ENCODE results near the gene ZDHHC20.

DNA sequence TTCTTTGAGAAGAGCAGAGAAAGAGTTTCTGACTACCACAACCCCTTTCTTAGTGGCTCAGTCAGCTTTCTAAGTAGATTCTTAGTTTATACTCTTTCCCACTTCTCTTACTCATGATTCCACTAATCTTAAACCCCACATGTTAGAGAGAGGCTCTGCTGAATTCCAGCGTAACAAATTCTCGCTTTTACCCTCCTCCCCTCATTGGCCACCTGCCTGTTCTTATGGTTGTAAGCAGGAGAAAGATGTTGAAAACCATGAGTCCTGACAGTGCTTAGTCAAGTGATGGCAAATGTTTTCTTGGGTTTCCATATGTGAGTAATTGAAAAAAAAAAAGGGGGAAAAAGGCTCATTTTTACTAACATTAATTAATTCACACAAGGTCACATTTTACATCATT is 125.9 kb downstream of the ZDHHC20 start:
- no peak for TF ChIP-seq CTCF (IDR thresholded peaks at IDR 0.05; ENCODE audit: low read depth, low read length)
- TF ChIP-seq MAX (IDR thresholded peaks at IDR 0.05; ENCODE audit: low read depth, low read length), result no peak
- TF ChIP-seq POLR2A (IDR thresholded peaks at IDR 0.05; ENCODE audit: extremely low read depth, insufficient read length), result no peak
- no peak for TF ChIP-seq MYC (IDR thresholded peaks at IDR 0.05; ENCODE audit: low read depth, low read length)
